Measurements from ENCODE around the gene TSN. TPM values are rescaled to one million over a fixed set of nuclear protein-coding genes. Genes with fewer than 3 reads are reported as not detected.

TSN gene
- total RNA-seq, 1 experiment from 2014 or later, result 30.0 TPM

Other genes with a start within 250 kb of the TSN start
- gene RNU4ATAC, start 224.8 kb upstream of the TSN start, total RNA-seq (2014; rRNA removed; shearing (Covaris generic)), result not detected in 2 replicates
- gene CLASP1, start 106.2 kb upstream of the TSN start, total RNA-seq (2014; rRNA removed; shearing (Covaris generic)), result 22.0 and 30.6 TPM in 2 replicates
- gene NIFK, start 18.8 kb upstream of the TSN start, total RNA-seq (2014; rRNA removed; shearing (Covaris generic)), result 66.6 and 103 TPM in 2 replicates